GOT3 (cell line): ENCODE measurements around the gene PPP4R2.
"Not testable (repeated sequence)": the region's sequence is repeated elsewhere in the genome, so short reads cannot be mapped to it uniquely, and the experiment has no call there.

ENCODE experiments used
- DNase-seq: peaks from one replicate; lab custom pipeline; 2025; ENCODE audit warnings: mixed read lengths; lab: John Stamatoyannopoulos, UW

Gene PPP4R2

GRCh38 chr3:73026111-73026759 is 29.6 kb downstream of the PPP4R2 start:
- DNase-seq = no peak

GRCh38 chr3:73026760-73027113 is 30.1 kb downstream of the PPP4R2 start:
- DNase-seq = no peak

DNA sequence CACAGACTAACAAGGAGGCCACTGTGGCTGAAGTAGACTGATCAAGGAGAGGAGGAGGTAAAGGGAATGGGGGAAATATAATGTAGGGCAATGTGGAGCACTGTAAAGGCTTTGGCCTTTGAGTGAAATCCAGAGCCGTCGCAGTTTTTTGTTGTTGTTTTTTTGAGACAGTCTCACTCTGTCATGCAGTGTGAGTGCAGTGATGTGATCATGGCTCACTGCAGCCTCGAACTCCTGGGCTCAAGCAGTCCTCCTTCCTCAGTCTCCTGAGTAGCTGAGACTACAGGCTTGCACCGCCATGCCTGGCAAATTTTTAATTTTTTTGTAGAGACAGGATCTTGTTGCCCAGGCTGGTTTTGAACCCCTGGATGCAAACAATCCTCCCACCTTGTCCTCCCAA is 32.2 kb downstream of the PPP4R2 start:
- DNase-seq = no peak

- peak; percentile 5 for DNase-seq
Measured at GRCh38 chr3:73029321-73029796, 32.7 kb downstream of the PPP4R2 start.

- DNase-seq = no peak
Measured at GRCh38 chr3:73030073-73030597, 33.5 kb downstream of the PPP4R2 start.

GRCh38 chr3:73031573-73032103 is 35.0 kb downstream of the PPP4R2 start:
- no peak for DNase-seq

GRCh38 chr3:73036694-73037591 is 40.3 kb downstream of the PPP4R2 start:
- DNase-seq = no peak

GRCh38 chr3:73041537-73041936 is 44.9 kb downstream of the PPP4R2 start:
- DNase-seq = no peak

DNA sequence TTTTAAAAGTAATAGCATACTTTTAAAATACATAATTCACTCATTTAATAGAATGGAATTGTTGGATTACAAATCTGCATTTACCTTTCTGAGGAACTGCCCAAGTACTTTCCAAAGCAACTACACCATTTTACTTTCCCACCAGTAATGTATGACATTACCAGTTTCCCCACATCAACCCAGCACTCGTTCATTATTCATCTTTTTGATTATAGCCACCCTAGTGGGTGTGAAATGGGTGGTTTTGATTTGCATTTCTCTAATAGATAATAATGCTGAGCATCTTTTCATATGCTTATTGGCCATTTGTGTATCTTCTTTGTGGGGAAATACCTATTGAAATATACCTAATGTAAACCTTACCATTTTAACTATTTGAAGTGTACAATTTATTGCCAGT is 46.8 kb downstream of the PPP4R2 start:
- DNase-seq = no peak

GRCh38 chr3:73045391-73045790 is 48.8 kb downstream of the PPP4R2 start:
- DNase-seq = no peak

GRCh38 chr3:73046195-73046594 is 49.6 kb downstream of the PPP4R2 start:
- no peak for DNase-seq

- no peak for DNase-seq
Measured at GRCh38 chr3:73049319-73049718, 52.7 kb downstream of the PPP4R2 start.

DNA sequence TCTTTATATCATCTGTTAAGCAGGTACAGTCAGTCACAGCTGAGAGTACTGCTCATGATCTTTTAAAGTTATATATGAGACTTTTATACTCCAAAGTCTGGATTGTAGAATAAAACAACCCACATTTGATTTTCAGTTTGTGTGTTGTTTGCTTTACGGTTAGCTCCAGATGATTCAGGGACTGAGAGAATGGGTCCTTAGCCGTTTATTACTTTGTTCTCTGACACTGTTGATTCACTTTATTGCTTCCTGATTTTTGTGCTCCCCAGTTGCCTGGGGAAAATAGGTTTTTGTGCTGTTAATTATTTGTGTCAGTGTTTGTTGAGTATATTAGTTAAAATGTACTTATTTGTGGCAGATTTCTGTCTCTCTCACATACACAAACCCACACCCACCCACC is 56.2 kb downstream of the PPP4R2 start:
- no peak for DNase-seq

DNA sequence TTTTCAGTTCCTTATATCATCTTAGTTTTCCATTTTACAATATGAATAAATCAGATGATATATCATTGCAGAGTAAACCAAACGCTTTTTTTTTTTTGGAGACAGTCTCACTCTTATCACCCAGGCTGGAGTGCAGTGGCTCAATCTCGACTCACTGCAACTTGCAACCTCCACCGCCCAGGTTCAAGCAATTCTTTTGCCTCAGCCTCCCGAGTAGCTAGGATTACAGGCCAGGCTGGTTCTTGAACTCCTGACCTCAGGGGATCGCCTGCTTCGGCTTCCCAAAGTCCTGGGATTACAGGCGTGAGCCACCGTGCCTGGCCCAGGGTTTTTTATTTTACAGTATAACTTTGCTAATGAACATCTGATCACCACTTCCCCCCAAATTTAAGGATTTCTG is 59.0 kb downstream of the PPP4R2 start:
- DNase-seq = no peak

DNA sequence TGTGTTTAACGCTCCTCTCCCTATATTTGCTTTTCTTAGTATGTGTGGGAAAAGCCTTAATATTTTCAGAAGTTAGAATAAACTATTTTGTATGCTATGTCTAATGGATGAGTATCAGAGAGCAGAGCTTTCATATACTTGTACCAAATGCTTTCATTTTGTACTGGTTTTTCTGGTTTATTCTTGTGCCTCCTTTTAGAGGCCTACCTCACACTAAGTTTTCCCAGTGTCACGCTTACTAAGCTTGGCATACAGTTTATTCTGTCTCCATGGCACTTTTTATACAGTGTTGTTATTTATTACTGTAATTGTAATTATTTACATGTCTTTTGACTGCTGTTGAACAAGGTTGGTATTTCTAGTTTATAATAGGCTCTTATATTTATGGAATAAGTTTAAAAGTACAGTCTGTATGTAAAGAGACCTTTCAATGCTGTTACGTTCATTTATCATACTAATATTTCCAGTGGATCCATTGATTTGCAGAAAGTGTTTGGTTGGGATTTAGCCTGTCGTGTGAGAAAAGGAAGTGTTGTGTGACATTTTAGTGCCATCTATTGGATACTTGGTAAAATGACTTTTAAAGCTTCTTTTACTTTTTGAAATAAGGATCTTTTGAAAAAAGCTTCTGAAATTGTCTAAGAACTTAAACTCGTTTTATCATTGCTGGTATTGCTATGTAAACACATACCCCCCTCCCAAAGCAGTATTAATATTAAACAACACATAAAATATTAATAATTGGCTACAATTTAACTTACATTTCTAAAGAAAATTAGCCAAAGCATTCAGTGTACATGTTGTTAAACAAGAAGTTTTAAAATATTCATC is 59.6 kb downstream of the PPP4R2 start:
- DNase-seq = no peak

- DNase-seq = no peak
Measured at GRCh38 chr3:73056845-73057150, 60.2 kb downstream of the PPP4R2 start.

- no peak for DNase-seq
Measured at GRCh38 chr3:73060302-73060723, 63.7 kb downstream of the PPP4R2 start.

GRCh38 chr3:73061416-73061815 is 64.8 kb downstream of the PPP4R2 start, which contains the start of gene EBLN2:
TSS of gene EBLN2 (plus strand) at chr3:73061659. CDS start at chr3:73062082, 423 bp downstream.
- no peak for DNase-seq

DNA sequence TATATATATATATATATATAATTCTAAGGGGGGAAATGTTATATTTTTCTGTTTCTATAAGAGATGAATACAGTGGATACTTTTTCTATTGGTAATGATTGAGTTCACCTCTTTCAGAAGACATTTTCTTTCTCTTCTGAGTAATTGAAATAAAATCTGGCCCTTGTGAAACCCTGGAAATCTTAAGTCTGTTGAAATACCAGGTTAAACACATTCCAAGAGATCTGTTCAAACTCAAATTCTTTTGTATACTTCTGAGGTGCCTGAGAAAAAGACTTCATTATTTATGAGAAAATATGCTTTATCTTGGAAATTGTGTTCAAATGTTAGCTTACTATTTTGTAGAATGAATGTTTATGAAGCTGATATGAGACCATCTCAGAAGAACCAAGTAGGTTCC is 69.6 kb downstream of the PPP4R2 start:
- not testable (repeated sequence) for DNase-seq

GRCh38 chr3:73068419-73068818 is 71.8 kb downstream of the PPP4R2 start:
- DNase-seq = no peak

- no peak for DNase-seq
Measured at GRCh38 chr3:73069187-73069586, 72.6 kb downstream of the PPP4R2 start.
